ENCODE data around the gene UNKL. TPM values are rescaled to one million over a fixed set of nuclear protein-coding genes. Genes with fewer than 3 reads are reported as not detected.

The UNKL gene
- total RNA-seq, 2 donors from 2014 or later = 22.1 to 42.8 TPM

DNA sequence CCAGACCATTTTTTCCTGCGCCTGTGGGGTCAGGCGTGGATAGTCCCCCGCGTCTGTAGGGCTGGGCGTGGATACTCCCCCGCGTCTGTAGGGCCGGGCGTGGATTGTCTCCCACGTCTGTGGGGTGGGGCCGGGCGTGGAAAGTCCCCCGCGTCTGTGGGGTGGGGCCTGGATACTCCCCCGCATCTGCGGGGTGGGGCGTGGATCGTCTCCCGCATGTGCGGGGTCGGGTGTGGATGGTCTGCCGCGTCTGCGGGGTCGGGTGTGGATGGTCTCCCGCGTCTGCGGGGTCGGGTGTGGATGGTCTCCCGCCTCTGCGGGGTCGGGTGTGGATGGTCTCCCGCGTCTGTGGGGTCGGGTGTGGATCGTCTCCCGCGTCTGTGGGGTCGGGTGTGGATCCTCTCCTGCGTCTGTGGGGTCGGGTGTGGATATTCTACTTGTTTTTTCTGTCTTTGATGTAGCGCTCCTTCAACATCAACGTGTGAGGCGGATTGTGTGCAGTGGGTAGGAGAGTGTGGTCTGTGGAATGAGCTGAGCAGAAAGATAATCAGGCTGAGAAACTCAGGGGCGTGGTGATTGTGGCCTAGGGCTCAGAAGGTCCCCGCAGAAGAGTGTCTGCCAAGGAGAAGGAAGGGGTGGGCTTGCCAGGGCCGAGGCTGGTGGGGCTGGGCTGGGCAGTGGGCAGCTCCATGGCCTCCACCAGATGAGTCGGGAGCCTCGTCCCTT is 59.5 kb downstream of the UNKL start:
- Histone ChIP-seq H3K4me1 (ENCODE audit: control insufficient read depth in 1 of 2, low read depth in 2 of 2) (peaks cover 8 to 32% of the 10 kb centered on the region in 2 donors), H3K9me3 (no peaks in the 10 kb centered on the region), H3K36me3 (no peaks in the 10 kb centered on the region), H3K27me3 (replicated peaks; ENCODE audit: insufficient read depth) (no peaks in the 10 kb centered on the region), H3K4me3 (no peak overlapping the region), H3K27ac (no peak overlapping the region)
- ATAC-seq (ENCODE audit: insufficient number of reproducible peaks, low FRiP score, low read depth) (no peak), DNase-seq (ENCODE audit: low spot score) (no peak)
- no peak for TF ChIP-seq CTCF (IDR thresholded peaks at IDR 0.05)

DNA sequence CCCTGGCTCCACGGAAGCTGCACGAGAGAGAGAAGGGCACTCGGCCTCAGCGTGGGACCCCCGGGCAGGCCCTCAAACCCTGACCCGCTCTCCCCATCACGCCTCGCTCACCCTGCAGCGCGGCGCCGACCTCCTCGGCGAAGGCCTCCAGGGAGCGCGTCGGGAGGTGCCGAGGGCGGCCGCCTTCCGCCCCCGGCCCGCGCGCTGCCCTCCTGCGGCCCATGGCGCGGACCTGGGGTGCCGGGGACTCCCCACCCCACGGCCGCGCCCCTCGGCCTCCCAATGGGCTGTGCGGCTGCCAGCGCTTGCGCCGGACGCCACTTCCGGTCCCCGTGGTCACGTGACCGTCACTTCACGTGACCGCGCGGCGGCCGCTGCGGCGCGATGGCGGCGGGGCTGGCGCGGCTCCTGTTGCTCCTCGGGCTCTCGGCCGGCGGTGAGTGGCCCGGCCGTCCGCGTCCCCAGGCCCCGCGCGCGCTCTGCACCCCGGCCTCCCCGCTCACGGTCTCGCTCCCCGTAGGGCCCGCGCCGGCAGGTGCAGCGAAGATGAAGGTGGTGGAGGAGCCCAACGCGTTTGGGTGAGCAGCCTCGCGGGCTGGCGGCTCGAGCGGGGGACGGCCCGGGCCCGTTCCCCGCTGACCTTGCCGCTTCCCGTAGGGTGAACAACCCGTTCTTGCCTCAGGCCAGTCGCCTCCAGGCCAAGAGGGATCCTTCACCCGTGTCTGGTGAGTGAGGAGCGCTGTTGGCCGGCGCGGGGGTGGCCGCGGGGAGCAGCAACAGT is 62.7 kb downstream of the UNKL start, which contains the start of the genes GNPTG and TSR3:
TSS of gene GNPTG (plus strand) at position 350 of the 781 bp plus-strand sequence. CDS start at position 385, 35 bp downstream.
TSS of gene TSR3 (minus strand) at position 297 of the 781 bp plus-strand sequence. CDS start at position 223, 74 bp downstream.
- Histone ChIP-seq H3K9me3 (no peaks in the 10 kb centered on the region), H3K4me3 (peak within 1 kb of the TSS; percentile 88), H3K27me3 (replicated peaks; ENCODE audit: insufficient read depth) (no peaks in the 10 kb centered on the region), H3K4me1 (ENCODE audit: control insufficient read depth in 1 of 2, low read depth in 2 of 2) (peaks cover 8 to 32% of the 10 kb centered on the region in 2 donors), H3K36me3 (peaks cover 12% of the 10 kb centered on the region), H3K27ac (peak within 1 kb of the TSS; percentile 39 to 47)
- DNase-seq (ENCODE audit: low spot score) (no peak), ATAC-seq (ENCODE audit: insufficient number of reproducible peaks, low FRiP score, low read depth) (peak; percentile 65)
- no peak for TF ChIP-seq CTCF (IDR thresholded peaks at IDR 0.05)

GRCh38 chr16:1351215-1351581 is 63.3 kb downstream of the UNKL start:
- no peak for TF ChIP-seq CTCF (IDR thresholded peaks at IDR 0.05)
- ATAC-seq (ENCODE audit: insufficient number of reproducible peaks, low FRiP score, low read depth) = no peak
- no peak for DNase-seq (ENCODE audit: low spot score)
- peak overlapping the region; percentile 39 to 47 for H3K27ac ChIP-seq
- H3K4me1 ChIP-seq (ENCODE audit: control insufficient read depth in 1 of 2, low read depth in 2 of 2) = peaks cover 8 to 32% of the 10 kb centered on the region in 2 donors
- peak overlapping the region; percentile 88 for H3K4me3 ChIP-seq
- H3K9me3 ChIP-seq = no peaks in the 10 kb centered on the region
- no peaks in the 10 kb centered on the region for H3K27me3 ChIP-seq (replicated peaks; ENCODE audit: insufficient read depth)
- peaks cover 12% of the 10 kb centered on the region for H3K36me3 ChIP-seq

GRCh38 chr16:1350691-1351090 is 63.8 kb downstream of the UNKL start:
- Histone ChIP-seq H3K4me3 (peak overlapping the region; percentile 88), H3K36me3 (peaks cover 12% of the 10 kb centered on the region), H3K9me3 (no peaks in the 10 kb centered on the region), H3K27me3 (replicated peaks; ENCODE audit: insufficient read depth) (no peaks in the 10 kb centered on the region), H3K4me1 (ENCODE audit: control insufficient read depth in 1 of 2, low read depth in 2 of 2) (peaks cover 8 to 32% of the 10 kb centered on the region in 2 donors), H3K27ac (no peak overlapping the region)
- DNase-seq (ENCODE audit: low spot score) (no peak), ATAC-seq (ENCODE audit: insufficient number of reproducible peaks, low FRiP score, low read depth) (no peak)
- no peak for TF ChIP-seq CTCF (IDR thresholded peaks at IDR 0.05)

DNA sequence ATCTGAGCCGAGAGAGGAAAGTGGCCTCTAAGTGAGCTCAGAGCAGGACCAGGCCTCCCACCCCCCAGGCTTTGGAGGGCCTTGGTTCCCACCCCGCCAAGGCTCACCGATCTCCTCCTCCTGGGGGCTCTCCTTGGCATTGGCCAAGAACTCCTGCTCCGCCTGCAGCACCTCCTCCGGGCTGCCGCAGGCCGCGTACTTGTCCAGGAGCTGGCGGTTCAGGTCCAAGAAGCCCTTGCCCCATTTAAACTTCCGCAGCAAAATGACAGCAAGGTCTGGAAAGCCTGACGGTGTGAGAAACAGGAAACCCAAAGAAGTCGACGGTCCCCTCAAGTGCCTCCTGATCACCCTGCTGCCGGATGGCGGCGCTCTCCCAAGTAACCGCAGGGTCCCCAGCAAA is 64.6 kb downstream of the UNKL start:
- H3K27me3 ChIP-seq (replicated peaks; ENCODE audit: insufficient read depth) = no peaks in the 10 kb centered on the region
- peaks cover 8 to 32% of the 10 kb centered on the region in 2 donors for H3K4me1 ChIP-seq (ENCODE audit: control insufficient read depth in 1 of 2, low read depth in 2 of 2)
- H3K27ac ChIP-seq = no peak overlapping the region
- H3K36me3 ChIP-seq = peaks cover 12% of the 10 kb centered on the region
- ATAC-seq (ENCODE audit: insufficient number of reproducible peaks, low FRiP score, low read depth) (no peak), DNase-seq (ENCODE audit: low spot score) (no peak)
- TF ChIP-seq CTCF (IDR thresholded peaks at IDR 0.05) = no peak
- no peaks in the 10 kb centered on the region for H3K9me3 ChIP-seq
- H3K4me3 ChIP-seq = no peak overlapping the region

Measured in thoracic aorta (tissue), 2 donors.